Hematopoietic multipotent progenitor cell treated with erythropoietin and hydrocortisone succinate and interleukin-3 and kit ligand, for 17 days (in vitro differentiated cells): Measurements from ENCODE around the gene PAXX.

ENCODE experiments used
- DNase-seq: peaks from one replicate; pipeline ENCODE4 v3.0.0-alpha.2; 2015; ENCODE audit warnings: low spot score

Gene PAXX

DNA sequence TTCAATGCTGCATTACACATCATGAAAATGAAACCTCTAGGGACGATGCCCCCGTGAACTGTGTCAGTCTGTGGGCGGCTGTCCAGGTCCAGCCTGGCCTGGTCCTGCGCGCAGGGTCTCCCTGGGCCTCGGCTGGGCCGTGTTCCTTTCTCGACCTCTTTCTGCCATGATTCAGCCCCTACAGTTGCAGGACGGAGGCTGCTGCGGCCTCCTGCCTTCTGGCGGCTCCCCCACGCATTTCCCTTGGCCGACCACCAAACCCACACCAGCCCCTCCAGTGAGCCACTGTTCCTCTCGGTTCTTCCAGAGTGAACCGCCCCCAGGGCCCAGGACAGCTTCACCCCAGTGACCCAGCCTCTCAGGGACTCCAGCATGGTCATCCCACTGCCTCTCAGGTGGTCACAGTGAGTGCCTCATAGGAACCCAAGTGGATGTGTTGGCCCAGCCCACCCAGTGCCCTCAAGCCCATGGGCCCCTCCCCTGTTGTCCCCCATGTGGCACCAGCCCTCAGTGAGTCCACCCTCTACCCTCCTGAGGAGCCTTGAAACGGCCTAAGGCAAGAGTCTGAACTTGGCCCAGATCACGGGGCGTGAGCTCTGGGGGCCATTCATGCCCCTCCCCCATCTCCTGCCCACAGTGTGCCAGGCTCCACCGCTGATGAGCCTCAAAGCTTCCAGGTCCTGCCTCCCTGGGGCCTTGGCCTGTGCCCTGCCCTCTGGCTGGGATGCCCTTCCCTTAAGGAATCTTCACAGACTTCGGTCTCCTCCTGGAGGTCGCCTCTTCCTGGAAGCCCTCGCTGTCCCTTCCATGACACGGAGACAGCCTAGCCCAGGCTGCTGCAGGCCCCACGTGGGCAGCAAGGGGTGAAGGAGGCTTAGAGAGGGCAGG, 14.1 kb downstream of the PAXX start:
- DNase-seq, result no peak

GRCh38 chr9:137007108-137007815, 15.0 kb downstream of the PAXX start:
- no peak for DNase-seq

DNA sequence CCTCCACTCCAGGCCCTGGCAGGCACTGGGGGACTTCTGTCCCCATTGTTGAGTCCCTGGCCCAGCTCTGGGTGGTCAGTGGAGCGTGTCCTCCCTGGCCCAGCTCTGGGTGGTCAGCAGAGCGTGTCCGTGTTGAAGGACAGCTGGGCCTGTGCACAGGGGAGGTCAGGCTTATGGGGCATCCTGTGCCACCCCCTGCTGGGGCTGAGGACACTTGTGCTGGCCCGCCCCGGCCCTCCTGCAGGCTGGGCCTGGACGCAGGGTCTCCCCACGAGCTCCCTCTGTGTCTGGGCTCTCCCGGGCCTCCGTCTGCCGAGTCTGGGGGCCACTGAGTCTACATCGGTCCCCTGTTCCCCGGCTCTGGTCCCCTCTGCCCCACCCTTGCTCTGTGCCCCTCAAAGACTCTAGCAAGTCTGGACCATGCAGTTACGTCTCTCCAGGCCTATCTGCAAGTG, 15.6 kb downstream of the PAXX start:
- no peak for DNase-seq

DNA sequence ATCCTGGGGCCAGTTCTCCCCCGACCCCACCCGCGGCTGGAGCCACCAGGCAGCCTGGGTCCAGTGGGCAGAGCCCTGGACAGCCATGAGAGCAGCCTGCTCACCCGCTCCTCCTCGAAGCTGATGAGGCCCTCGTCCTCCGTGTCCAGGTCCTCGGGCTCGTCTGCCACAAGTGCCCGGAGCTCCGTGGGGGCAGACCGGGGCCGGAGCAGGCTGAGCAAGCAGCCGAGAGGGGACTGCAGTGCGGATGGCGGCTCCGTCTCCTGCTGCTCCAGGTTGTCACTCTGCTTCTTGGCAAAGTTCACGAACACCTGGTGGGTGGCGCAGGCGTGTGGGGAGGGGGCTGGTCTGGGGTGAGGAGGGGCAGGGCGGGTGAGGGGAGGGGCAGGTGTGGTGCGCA, 16.1 kb downstream of the PAXX start:
- DNase-seq, result no peak

GRCh38 chr9:137009217-137009616, 17.0 kb downstream of the PAXX start:
- no peak for DNase-seq

DNA sequence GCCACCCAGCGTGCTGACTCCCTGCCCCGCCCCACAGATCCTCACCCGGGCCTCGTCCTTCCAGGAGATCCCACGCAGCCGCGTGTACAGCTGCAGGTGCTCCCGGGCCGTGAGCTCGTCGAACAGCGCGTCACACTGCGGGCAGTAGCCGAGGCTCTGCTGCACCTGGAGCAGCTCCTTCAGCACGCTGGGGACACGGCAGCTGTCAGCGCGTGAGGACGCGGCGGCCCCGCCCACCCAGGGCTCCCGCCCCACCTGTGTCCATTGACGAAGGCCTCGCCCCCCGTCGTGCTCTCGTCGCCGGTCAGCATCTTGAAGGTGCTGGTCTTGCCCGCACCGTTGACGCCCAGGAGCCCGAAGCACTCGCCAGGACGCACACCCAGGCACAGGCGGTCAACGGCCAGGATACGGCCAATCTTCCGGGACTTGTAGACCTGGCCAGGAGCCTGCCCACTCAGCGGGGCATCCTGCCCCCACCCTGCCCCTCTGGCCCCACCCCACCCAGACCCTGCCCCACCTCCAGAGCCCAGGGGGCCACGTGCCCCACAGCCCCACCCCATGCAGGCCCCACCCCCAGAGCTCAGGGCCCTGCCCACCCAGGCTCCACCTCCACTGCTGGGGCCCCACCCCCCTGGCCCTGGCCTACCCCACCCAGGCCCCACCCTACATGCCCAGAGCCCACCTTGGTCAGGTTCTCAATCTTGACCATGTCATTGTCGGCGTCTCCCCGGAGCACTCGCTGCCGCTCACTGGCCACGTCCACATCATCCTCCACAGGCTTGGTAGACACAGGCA, 17.9 kb downstream of the PAXX start:
- no peak for DNase-seq

GRCh38 chr9:137011156-137011555, 18.9 kb downstream of the PAXX start:
- DNase-seq, result no peak

GRCh38 chr9:137011907-137012675, 19.9 kb downstream of the PAXX start:
- DNase-seq, result no peak

- DNase-seq, result no peak
Measured at GRCh38 chr9:137012694-137013570, 20.7 kb downstream of the PAXX start.

DNA sequence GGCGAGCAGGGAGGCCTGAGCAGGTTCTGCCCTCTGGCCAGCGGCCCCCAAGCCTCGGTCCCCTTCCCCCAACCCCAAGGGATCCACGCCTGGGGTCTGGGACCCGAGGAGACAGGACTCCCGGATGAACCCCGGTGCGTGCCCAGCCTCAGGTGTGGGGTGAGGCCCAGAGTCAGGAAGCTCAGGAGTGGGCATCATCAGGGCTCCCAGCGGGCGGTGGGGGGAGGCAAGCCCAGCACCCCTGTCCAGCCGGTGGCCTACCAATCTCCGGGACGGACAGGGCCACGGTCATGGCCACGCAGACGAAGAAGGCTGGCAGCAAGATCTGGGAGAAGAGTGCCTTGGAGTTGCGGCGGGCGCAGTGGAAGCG, 21.3 kb downstream of the PAXX start:
- DNase-seq, result no peak

DNA sequence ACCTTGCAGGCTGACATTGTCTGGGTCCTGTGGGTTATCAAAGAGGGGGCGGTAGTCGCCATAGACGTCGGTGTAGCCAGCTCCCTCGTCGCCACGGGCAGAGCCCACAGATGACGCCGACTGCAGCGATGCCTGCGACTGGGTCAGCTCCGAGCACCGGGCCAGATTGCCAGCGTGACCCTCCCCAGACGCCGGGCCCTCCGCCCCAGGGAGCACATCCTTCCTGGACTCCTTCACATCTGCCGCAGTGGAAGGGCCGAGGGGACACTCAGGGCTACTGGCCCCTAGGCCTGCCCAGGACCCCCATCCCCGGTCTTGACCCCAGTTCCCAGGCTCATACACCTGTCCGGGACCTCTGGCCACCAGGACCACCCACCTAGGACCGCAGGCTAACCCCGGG, 21.9 kb downstream of the PAXX start:
- DNase-seq, result no peak

DNA sequence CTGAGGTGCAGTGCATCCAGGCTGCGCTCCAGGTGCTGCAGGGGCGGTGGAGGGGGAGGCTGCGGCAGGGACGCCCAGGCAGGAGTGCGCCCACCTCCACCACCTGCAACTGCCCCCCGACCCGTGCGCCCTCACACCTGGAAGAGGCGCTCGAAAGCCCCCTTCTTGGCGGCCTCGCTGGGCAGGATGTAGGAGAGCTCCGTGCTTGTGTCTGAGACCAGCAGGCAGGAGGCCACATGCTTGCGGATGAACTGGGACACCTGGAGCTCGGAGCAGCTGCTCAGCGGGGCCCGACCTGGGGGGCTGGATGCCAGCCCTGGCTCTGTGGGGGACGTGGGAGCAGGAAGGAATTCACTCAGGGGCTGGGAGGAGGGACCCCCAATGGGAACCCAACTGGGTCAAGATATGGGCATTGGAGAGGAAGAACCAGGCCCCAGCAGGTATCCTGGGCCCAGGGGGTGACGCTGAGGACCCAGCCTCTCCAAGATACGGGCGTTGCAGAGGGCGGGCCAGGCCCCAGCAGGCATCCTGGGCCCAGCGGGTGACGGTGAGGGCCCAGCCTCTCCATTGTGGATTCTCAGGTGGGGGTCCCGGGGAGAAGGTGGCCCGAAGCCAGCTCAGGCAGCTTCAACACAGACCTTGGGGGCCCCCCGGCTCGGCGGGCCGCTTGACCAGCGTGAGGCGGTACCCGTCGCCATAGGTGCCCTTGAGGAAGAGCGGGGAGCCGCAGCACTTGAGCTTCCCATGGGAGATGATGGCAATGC, 22.7 kb downstream of the PAXX start:
- DNase-seq, result no peak

DNA sequence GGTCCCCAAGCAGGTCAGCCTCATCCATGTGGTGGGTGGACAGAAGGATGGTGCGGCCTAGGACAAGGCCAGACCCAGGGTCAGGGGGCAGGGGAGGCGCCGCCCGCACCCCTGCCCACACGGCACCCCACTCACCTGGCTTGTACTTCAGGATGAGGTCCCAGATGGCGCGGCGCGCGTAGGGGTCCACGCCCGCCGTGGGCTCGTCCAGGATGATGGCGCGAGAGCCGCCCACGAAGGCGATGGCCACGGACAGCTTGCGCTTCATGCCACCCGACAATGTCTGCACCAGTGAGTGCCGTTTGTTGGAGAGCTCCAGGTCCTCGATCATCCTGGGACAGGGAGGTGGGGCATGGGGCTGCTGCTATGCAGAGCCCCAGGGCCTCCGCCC, 23.3 kb downstream of the PAXX start:
- no peak for DNase-seq

- DNase-seq, result no peak
Measured at GRCh38 chr9:137015976-137016375, 23.8 kb downstream of the PAXX start.

DNA sequence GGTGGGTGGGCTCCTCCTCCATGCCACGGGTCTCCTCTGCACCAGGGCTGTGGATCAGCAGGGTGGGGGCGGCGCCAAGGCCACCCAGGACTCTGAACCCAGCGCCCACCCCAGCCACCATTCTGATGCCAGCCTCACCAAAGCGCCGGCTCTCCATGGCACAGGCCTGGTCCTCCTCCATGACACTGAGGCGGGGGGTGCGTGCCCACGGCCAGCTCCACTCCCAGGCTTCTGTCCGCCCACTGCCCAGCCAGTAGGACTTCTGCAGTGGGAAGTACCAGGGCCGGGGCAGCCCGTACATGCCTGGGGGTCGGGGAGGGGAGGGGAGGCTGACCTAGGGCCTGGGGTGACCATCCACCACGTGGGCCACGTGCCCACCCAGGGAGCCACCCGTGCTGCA, 24.2 kb downstream of the PAXX start:
- DNase-seq, result no peak

- no peak for DNase-seq
Measured at GRCh38 chr9:137017071-137017470, 24.8 kb downstream of the PAXX start.

GRCh38 chr9:137017791-137018497, 25.7 kb downstream of the PAXX start:
- DNase-seq, result no peak

- DNase-seq, result no peak
Measured at GRCh38 chr9:137018761-137019559, 26.7 kb downstream of the PAXX start.
